Epidermal melanocyte (primary cell): ENCODE measurements around the gene KIF26B.

Source experiments
- DNase-seq: peaks from one replicate; pipeline ENCODE4 v3.0.0; 2011; ENCODE audit warnings: low spot score; ENCODE audit not compliant: insufficient read length

KIF26B gene

GRCh38 chr1:245169376-245169775 lies 14.6 kb downstream of the KIF26B start:
- no peak for DNase-seq

- no peak for DNase-seq
Measured at GRCh38 chr1:245172026-245172425, 17.2 kb downstream of the KIF26B start.

- no peak for DNase-seq
Measured at GRCh38 chr1:245172829-245173228, 18.0 kb downstream of the KIF26B start.

DNA sequence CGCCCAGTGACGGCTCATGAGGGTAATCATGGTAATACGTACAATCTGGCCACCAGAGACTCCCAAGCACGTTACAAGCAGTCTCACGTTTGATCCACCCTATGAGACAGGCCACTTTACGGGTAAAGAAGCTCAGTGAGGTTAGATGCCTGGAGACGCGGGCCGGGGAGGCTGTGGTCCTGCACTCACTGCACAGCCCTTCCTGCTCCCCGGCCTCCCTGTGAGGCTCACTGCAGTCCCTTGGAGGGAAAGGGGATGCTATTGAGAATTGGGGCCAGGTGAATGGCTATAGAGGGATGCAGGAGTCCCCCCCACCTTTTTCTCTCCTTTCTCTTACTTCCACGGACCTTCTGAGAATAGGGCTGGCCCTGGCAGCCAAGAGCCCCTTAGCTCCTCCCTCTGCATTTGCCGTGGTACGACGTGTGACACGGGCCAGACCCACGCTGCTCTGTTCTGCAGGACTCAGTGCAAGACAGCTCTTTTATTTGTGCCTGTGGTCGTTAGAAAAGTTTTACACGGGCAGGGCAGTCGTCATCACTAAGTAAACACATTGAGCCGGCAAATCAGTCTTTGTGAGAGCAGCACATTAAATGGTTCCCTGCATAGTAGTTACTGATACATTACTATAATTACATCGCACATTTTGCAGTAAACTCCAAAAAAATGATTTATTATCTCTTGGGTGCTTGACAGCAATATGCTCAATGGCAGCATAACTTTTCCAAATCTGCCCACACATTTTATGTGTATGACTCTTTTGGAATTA lies 18.8 kb downstream of the KIF26B start:
- no peak for DNase-seq

DNA sequence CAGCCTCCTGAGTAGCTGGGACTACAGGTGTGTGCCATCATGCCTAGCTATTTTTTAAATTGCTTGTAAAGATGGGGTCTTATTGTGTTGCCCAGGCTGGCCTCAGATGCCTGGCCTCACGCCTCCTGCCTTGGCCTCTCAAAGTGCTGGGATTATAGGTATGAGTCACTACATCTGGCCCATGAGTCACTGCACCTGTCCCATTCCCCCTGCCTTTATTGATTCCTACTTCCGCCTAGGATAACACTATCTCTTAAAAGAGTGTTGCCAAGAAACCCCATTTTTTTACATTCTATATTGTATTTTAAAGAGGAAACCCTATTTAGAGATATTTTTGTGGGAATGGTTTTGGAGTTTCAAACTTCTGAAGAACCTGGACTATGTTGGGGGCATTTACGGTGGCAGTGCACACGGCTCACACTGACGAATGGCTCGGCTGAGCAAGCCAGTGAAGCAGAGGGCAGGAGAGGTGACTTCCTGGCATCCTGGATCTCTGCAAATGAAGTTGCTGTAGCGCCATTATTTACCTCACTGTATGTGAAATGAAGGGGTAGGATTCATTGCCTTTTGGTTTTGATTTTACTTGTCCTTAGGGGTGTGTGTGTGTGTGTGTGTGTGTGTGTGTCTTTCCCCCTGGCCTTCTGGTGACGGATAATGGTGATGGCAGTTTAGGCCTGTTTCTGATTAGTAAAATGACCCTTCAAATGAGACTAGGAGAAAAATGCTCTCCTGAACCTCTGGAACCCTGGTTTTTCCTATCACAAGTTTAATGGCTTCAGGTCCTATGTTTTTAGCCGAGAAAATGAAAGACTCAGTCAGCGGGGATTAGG lies 22.5 kb downstream of the KIF26B start:
- no peak for DNase-seq

- DNase-seq, result no peak
Measured at GRCh38 chr1:245179706-245180105, 24.9 kb downstream of the KIF26B start.

- no peak for DNase-seq
Measured at GRCh38 chr1:245180496-245181157, 25.8 kb downstream of the KIF26B start.

DNA sequence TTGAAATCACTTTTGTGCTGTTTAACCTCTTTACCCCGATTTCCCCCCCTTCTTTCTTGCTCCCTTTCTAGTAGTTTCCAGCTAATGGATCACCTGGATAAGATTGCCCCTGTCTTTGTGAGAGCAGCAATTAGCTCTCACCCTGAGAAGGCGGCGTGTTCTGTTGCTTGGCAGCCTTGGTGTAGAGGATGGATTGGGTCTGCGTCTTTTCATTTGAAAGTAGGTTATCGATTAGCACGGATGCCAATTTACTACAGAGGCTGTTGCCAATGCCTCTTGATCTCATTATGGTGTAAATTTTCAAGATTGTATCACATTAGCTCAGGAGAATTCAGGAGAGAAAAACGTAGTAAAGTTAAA lies 26.4 kb downstream of the KIF26B start:
- DNase-seq, result no peak

DNA sequence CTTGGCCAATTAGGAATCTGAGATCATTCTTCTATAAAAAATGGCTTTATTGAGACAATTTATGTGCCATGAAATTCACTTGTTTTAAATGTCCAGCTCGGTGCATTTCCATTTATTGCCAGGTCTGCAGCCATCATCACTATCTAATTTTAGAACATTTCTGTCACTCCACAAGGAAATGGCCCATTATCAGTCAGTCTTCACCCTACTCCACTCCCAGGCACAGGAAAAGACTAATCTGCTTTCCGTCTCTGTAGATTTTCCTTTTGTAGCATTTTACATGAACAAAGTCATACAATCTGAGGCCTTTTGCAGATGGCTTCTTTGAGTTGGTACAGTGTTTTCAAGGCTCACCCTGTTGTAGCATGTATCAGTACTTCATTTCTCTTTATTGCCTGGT lies 27.2 kb downstream of the KIF26B start:
- no peak for DNase-seq

DNA sequence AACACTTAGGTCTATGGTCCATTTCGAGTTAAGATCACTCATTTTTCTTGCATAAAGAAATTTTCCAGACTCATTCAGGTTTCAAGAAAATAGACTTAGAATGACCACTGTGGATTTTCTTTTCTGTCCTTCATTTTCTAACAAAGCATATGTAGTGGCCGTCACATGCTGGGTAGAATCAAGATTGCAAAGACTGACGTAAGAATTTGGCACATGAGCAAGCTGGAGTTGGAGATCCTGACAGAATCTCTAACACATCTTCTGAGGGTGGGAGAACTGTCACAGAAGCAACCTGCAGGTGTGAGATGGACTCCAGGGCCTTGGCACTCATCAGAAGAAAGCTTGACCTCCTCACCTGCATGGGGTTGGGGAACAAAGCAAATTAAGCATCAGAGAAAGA lies 28.6 kb downstream of the KIF26B start:
- no peak for DNase-seq

DNA sequence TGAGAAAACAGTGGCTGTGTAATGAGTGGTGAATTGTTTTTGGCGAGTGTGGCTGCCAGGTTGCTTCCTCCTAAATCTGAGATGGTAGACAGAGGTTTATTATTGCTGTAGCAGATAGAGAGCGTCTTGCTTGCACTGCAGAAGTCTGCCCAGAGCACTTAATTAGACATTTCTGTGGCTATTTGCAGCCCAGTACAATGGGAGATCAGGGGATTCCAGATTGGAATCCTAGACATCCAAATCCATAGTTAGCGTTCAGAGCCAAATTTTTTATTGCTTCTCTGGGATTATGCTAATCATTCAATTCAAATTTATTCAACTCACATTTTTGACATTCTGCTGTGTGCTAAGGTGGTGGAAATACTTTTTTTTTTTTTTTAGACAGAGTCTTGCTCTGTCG lies 30.0 kb downstream of the KIF26B start:
- DNase-seq, result no peak

DNA sequence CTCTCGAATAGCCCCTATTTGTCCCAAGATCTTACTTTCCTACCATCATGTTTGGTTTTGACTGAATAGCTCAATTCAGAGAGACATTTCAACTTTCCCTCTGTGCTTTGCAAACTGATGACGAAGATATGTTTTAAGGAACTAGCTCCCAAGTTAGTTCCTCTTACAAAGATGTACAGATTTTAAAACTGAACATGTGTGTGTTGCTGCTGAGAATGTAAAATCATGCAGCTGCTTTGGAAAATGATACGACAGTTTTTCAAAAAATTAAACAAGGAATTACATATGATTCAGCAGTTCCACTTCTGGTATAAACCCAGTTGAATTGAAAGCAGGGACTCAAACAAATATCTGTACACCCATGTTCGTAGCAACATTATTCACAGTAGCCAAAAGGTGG lies 33.6 kb downstream of the KIF26B start:
- DNase-seq, result no peak

GRCh38 chr1:245195398-245195797 lies 40.6 kb downstream of the KIF26B start:
- no peak for DNase-seq

DNA sequence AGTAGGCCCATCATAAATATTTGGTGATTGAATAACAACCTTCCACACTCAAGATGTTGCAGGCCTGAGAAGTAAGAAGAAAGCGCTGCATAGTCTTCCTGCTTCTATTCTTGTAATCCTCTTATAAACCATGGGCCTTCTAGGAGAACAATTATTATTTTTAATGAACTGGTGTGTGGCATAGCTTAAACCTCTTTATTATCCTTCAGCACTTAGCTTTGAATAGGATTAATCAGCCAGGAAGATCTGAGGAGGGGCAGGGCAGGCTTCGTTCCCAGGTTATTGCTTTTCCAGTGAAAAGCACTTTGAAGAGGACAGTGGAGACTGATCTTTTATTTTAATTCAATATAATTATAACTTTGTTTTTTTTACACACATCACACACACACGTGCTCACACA lies 42.3 kb downstream of the KIF26B start:
- no peak for DNase-seq

GRCh38 chr1:245197911-245198379 lies 43.2 kb downstream of the KIF26B start:
- DNase-seq, result no peak

DNA sequence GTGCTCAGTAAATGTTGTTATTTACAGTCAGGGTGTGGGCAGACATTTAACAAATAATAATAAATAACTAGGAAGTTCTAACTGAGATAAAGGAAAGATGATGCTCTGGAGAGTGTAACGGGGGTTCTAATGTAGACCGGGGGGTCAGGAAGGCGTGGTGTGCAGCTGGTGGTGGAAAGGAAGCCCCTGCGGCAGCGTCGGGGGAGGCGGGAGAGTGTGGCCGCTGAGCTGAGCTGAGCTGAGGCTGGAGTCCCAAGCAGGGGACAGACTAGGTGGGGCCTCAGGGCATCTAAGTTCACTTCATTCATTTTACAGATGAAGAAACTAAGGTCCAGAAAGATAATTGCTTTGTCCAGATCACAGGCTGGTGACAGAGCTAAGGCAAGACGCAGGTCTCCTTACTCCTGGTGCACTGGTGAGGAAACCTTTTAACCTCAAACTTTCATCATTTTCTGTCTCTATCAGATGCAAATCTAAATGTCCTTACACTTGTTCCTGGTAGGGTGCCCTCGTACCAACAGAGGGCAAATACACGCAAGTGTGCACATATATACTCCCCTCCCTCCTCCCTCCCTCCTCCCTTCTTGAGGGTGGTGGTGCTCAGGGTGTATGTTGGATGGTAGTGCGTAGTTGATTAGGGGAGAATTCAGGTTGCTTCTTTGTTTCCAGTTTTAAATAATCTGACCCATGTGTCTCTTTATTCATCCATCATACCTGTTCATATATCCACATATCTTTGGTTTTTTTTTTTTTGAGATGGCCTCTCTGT lies 44.1 kb downstream of the KIF26B start:
- no peak for DNase-seq

DNA sequence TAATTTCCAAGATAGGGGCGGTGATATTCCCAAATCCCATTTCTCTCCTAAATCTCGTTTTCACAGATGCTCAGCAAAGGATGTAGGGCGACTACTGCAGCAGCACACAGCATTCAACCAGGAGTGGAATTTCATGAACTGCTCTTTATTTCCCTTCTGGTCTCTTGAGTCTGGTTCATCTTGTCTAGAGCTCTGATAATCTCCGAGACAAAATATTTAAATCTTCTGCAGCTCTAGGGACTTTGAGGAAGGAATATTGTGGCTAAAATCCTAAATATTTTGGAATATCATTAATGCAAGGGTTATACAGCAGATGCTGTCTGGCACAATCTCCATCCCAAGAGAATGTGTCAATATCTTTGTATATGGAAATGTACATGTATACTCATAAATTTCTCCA lies 45.4 kb downstream of the KIF26B start:
- no peak for DNase-seq

- DNase-seq, result no peak
Measured at GRCh38 chr1:245201201-245201600, 46.4 kb downstream of the KIF26B start.

DNA sequence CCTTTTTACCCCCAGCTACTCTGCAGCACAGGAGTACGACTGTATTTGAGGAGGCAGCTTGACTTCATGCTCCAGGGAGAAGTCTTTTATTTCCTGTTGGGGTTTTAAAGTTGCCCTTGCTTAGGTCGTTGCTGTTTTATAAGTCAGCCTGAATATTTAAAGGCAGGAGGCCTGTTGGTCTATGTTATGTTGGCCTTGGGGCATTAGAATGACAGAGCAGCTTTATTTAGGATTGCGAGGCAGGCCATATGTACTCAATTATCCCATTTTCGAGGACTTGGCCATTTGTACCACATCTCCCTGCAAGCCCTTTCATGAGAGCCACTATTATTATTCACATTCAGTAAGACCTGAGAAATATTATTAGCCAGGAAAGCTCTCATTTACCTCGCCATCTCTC lies 47.0 kb downstream of the KIF26B start:
- DNase-seq, result no peak

DNA sequence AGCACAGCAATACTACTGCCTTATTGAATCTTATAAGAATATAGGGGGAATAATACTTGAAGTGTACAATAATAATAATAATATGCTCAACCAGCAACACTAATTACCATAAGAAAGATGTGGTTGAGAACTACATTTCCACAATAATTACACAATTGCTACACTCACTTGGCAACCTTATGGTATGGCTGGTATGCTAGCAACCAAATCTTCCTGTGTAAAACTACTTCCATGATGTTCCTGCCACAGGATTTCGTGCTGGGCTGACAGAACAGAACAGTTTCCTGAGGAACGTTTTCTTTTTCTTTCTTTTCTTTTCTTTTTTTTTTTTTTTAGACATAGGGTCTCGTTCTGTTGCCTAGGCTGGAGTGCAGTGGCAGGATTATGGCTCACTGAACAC lies 50.6 kb downstream of the KIF26B start:
- DNase-seq, result no peak

DNA sequence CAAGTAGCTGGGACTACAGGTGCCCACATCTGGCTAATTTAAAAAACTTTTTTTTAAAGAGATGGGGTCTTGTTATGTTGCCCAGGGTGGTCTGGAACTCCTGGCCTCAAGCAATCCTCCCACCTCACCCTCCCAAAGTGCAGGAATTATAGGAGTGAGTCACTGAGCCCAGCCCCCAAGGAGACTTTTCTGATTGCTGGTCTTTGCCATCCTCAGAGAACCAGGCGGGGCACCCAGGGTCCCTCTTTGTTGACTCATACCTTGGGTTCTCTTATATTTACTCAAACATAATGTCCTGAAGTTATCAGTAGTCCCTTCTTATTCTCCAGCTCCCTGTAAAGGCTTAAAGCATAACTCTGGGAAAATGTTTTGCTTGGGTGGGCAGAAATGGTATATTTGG lies 51.1 kb downstream of the KIF26B start:
- DNase-seq, result no peak
